CD4-positive, alpha-beta memory T cell (primary cell): ENCODE data around the gene ZNF397. TPM values are rescaled to one million over a fixed set of nuclear protein-coding genes. Genes with fewer than 3 reads are reported as not detected.

Experiments
- CTCF ChIA-PET: fragments of 350-600 bp; sonication (Branson Sonifier 250); formaldehyde crosslinking; loops from one replicate; lab custom pipeline; 2021; ENCODE audit warnings: inconsistent platforms; ENCODE audit not compliant: partially characterized antibody; lab: Charles Lee
- POLR2A ChIA-PET: fragments of 350-600 bp; sonication (Branson Sonifier 250); formaldehyde crosslinking; loops from one replicate; lab custom pipeline; 2021; ENCODE audit not compliant: partially characterized antibody; lab: Charles Lee
- DNase-seq, 5 donors: peaks; one replicate each; pipeline versions ENCODE4 v3.0.0 to v3.0.0-alpha.2; 2020 to 2022; ENCODE audit warnings: mixed read lengths in 1 of 5
- H3K27ac ChIP-seq: one replicate; pipeline ENCODE4 v1.7.0; 2013; ENCODE audit warnings: low read depth, low read length
- H3K27me3 ChIP-seq: 2 replicates; pipeline ENCODE4 v1.7.0; 2013; ENCODE audit warnings: mild to moderate bottlenecking, low read length, moderate library complexity; ENCODE audit not compliant: insufficient read depth
- H3K36me3 ChIP-seq: 2 replicates; pipeline ENCODE4 v1.7.0; 2013; ENCODE audit warnings: mild to moderate bottlenecking, low read length, moderate library complexity; ENCODE audit not compliant: insufficient read depth
- H3K4me1 ChIP-seq: 2 replicates; pipeline ENCODE4 v1.7.0; 2013; ENCODE audit warnings: mild to moderate bottlenecking, low read length, moderate library complexity; ENCODE audit not compliant: insufficient read depth
- H3K4me3 ChIP-seq, 2 donors: one replicate each; pipeline ENCODE4 v1.7.0; 2013; ENCODE audit warnings: low read length in 2 of 2, mild to moderate bottlenecking in 1 of 2
- H3K9me3 ChIP-seq, 2 donors: one replicate each; pipeline ENCODE4 v1.7.0; 2013; ENCODE audit warnings: low read length in 2 of 2, control low read depth in 1 of 2; ENCODE audit not compliant: control insufficient read depth in 1 of 2
- H3K27ac Mint-ChIP-seq, 7 donors: one replicate each; pipeline ENCODE4 v1.8.0; 2020 to 2021; ENCODE audit warnings: mixed read lengths in 7 of 7, mild to moderate bottlenecking in 6 of 7, inconsistent platforms in 3 of 7, moderate library complexity in 3 of 7
- H3K27me3 Mint-ChIP-seq, 2 donors: one replicate each; pipeline ENCODE4 v1.8.0; 2020 to 2021; ENCODE audit warnings: mixed read lengths in 2 of 2
- H3K36me3 Mint-ChIP-seq, 2 donors: one replicate each; pipeline ENCODE4 v1.8.0; 2020 to 2021; ENCODE audit warnings: mixed read lengths in 2 of 2, inconsistent platforms in 1 of 2, mild to moderate bottlenecking in 1 of 2
- H3K4me1 Mint-ChIP-seq, 4 donors: one replicate each; pipeline ENCODE4 v1.8.0; 2020 to 2021; ENCODE audit warnings: mixed read lengths in 4 of 4, mild to moderate bottlenecking in 1 of 4
- H3K4me3 Mint-ChIP-seq, 8 donors: one replicate each; pipeline ENCODE4 v1.8.0; 2020 to 2021; ENCODE audit warnings: mixed read lengths in 8 of 8, mild to moderate bottlenecking in 7 of 8, moderate library complexity in 6 of 8, inconsistent platforms in 3 of 8
- H3K9me3 Mint-ChIP-seq, 8 donors: one replicate each; pipeline ENCODE4 v1.8.0; 2020 to 2021; ENCODE audit warnings: mixed read lengths in 8 of 8, mild to moderate bottlenecking in 5 of 8, inconsistent platforms in 3 of 8, moderate library complexity in 1 of 8
- intact Hi-C: fragments of 100-400 bp; cut with micrococcal nuclease; formaldehyde crosslinking; loops from one replicate; pipeline ENCODE4 v1.15.1; 2023
- polyA plus RNA-seq, 2 donors: library from polyadenylated mRNA; unstranded; fragments of 300-500 nt; fragmentation: Illumina TruSeq; gene quantifications; one replicate each; pipeline ENCODE4 v1.2.3, GENCODE V29; 2021
- total RNA-seq, 2 experiments: library from RNA; stranded (reverse); gene quantifications; one replicate each; pipeline ENCODE4 v1.2.3, GENCODE V29; 2021

Gene ZNF397
- total and polyA plus RNA-seq, 4 experiments from 2014 or later: 4.6 to 58.5 (median 31.8) TPM

DNA sequence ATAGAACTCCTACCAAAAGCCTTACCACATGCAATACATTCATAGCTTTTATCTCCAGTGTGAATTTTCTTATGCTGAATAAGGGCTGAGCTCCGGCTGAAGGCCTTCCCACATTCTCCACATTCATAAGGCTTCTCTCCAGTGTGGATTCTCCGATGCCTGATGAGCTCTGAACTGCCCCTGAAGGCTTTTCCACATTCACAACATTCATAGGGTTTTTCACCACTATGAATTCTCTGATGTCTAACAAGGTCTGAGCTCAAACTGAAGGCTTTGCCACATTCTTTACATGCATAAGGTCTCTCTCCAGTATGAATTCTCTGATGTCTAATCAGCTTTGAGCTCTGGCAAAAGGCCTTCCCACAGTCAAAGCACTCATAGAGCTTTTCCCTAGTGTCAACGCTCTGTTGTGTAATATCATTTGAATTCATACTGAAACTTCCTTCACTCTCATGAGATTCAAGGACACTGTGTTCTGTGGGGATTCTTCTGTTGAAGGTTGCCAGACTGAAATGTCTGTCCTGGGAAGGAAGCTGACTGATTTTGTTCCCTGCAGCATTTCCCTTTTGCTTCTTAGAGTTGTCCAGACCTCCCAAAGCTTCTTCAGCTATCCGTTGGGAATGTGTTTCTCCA lies 12.9 kb downstream of the ZNF397 start:
- Histone ChIP-seq H3K27me3 (no peaks in the 10 kb centered on the region), H3K36me3 (peaks cover 7% of the 10 kb centered on the region), H3K4me3 (no peak overlapping the region), H3K9me3 (peaks cover 0 to 4% of the 10 kb centered on the region in 2 donors), H3K4me1 (no peaks in the 10 kb centered on the region), H3K27ac (no peak overlapping the region)
- peaks cover 0 to 28% (median 18%) of the 10 kb centered on the region in 8 donors for H3K9me3 Mint-ChIP-seq
- DNase-seq: no peak
- H3K36me3 Mint-ChIP-seq: peaks cover 61 to 78% of the 10 kb centered on the region in 2 donors
- no peaks in the 10 kb centered on the region for H3K27me3 Mint-ChIP-seq
- ChIA-PET CTCF (no interaction called here), POLR2A (interaction anchor here (0.7 to 1.3 kb wide), 2 partner anchors 12 to 14 kb away, joined by 3 to 5 read pairs; no protein-coding TSS in a partner anchor)
- H3K4me3 Mint-ChIP-seq: no peak overlapping the region
- intact Hi-C loops: no loop called here
- H3K27ac Mint-ChIP-seq: peak overlapping the region in 1 of 7 donors; percentile 22
- H3K4me1 Mint-ChIP-seq: no peaks in the 10 kb centered on the region

DNA sequence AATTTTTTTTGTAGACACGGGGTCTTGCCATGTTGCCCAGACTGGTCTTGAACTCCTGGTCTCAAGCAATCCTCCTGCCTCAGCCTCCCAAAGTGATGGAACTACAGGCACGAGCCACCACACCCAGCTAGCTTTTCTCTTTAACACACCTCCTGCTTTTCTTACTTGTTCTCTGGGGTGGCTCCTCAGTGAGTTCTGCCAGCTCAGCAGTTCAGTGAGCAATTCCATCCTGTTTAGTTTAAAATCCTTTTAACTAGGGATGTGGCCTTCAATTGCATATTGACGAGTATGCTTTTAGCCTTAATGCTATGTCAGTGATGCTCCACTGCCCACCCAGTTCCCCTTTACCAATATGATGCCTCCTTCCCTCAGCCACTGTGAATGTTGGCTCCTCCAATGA lies 16.1 kb downstream of the ZNF397 start:
- Histone ChIP-seq H3K4me3 (no peak overlapping the region), H3K36me3 (no peaks in the 10 kb centered on the region), H3K9me3 (peaks cover 0 to 4% of the 10 kb centered on the region in 2 donors), H3K27me3 (no peaks in the 10 kb centered on the region), H3K4me1 (no peaks in the 10 kb centered on the region), H3K27ac (no peak overlapping the region)
- Mint-ChIP-seq H3K36me3 (peaks cover 47 to 59% of the 10 kb centered on the region in 2 donors), H3K27me3 (no peaks in the 10 kb centered on the region), H3K4me1 (no peaks in the 10 kb centered on the region), H3K9me3 (peaks cover 0 to 28% (median 18%) of the 10 kb centered on the region in 8 donors), H3K27ac (peak overlapping the region in 1 of 7 donors; percentile 36), H3K4me3 (no peak overlapping the region)
- intact Hi-C loops: no loop called here
- POLR2A ChIA-PET: no interaction called here
- CTCF ChIA-PET: no interaction called here
- DNase-seq: no peak

DNA sequence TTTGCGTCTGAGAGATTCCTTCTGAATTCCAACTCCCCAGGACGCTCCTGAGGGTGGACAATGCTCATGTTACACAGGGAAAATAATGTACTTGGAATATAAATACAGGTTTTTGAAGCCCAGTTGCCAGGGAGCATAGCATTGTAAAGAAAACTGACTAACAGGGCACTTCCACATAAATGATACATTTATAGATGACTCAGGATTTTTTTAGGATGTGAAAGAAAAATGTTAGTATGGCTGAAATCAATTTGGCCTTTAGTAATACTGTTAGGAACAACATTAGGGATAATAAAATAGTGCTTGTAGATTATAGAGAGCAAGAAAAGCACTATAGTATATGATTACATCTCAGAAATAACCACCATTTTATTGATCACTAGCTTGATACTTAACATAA lies 23.6 kb downstream of the ZNF397 start:
- Mint-ChIP-seq H3K4me3 (no peak overlapping the region), H3K27ac (peak overlapping the region in 3 of 7 donors; percentile 31 to 66 (median 31)), H3K9me3 (peaks cover 0 to 3% (median 0%) of the 10 kb centered on the region in 8 donors), H3K27me3 (no peaks in the 10 kb centered on the region), H3K36me3 (peaks cover 2 to 19% of the 10 kb centered on the region in 2 donors), H3K4me1 (peaks cover 17 to 30% (median 25%) of the 10 kb centered on the region in 4 donors)
- Histone ChIP-seq H3K9me3 (no peaks in the 10 kb centered on the region), H3K27me3 (no peaks in the 10 kb centered on the region), H3K36me3 (no peaks in the 10 kb centered on the region), H3K27ac (no peak overlapping the region), H3K4me3 (no peak overlapping the region), H3K4me1 (peaks cover 10% of the 10 kb centered on the region)
- POLR2A ChIA-PET: interaction anchor here (1.1 kb wide), 1 partner anchor 80 kb away, joined by 4 read pairs; the partner anchor contains the start of gene ZNF24
- no peak for DNase-seq
- intact Hi-C loops: no loop called here
- CTCF ChIA-PET: interaction anchor here (5.0 kb wide), 1 partner anchor 33 kb away, joined by 21 read pairs; no protein-coding TSS in a partner anchor

DNA sequence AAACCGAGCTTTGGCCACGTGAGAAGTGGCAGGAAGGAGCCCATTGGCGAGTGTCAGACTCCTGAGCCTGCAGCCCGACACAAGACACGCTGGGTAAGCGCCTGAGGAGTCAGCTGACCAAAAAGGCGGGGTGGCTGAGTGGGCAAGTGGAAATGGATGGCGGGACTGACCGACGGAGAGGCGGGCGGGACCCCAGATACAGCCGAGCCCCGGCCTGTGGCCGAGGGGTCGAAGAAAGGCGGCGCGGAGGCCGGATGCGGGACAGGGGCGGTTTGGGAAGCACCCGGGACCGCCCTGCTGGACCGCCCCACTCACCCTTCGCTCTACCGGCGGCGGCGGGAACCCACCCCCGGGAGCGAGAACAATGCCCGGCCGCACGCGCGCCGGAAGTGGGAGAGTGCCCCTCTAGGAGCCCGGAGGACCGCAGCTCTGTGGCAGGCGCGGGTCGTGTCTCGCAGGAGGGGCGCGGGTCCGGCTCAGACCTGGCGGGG lies 26.4 kb downstream of the ZNF397 start:
- H3K4me1 Mint-ChIP-seq: peaks cover 17 to 30% (median 25%) of the 10 kb centered on the region in 4 donors
- ChIA-PET POLR2A (interaction anchor here (0.6 to 4.2 kb wide), 14 partner anchors 10 to 696 kb away, joined by 3 to 59 read pairs (median 6); partner anchors contain the start of genes INO80C, ZNF24, ZNF396 and ZNF397), CTCF (interaction anchor here (1.2 to 5.0 kb wide), 6 partner anchors 22 to 240 kb away, joined by 3 to 21 read pairs (median 5); partner anchors contain the start of genes INO80C, ZNF397 and ZSCAN30)
- intact Hi-C loops: loop anchor here (1.0 kb wide), 3 partner anchors 23 to 77 kb away; partner anchors contain the start of genes ZNF24 and ZSCAN30
- peaks cover 0 to 8% of the 10 kb centered on the region in 2 donors for H3K36me3 Mint-ChIP-seq
- DNase-seq: peak; percentile 49 to 69 (median 51)
- H3K27ac Mint-ChIP-seq: peak overlapping the region; percentile 83 to 98 (median 96)
- Histone ChIP-seq H3K4me1 (peaks cover 10% of the 10 kb centered on the region), H3K27ac (peak overlapping the region; percentile 62), H3K9me3 (no peaks in the 10 kb centered on the region), H3K27me3 (no peaks in the 10 kb centered on the region), H3K36me3 (no peaks in the 10 kb centered on the region), H3K4me3 (peak overlapping the region; percentile 23 to 78)
- H3K27me3 Mint-ChIP-seq: no peaks in the 10 kb centered on the region
- H3K9me3 Mint-ChIP-seq: peaks cover 0 to 3% (median 0%) of the 10 kb centered on the region in 8 donors
- H3K4me3 Mint-ChIP-seq: peak overlapping the region; percentile 93 to 99 (median 96)

DNA sequence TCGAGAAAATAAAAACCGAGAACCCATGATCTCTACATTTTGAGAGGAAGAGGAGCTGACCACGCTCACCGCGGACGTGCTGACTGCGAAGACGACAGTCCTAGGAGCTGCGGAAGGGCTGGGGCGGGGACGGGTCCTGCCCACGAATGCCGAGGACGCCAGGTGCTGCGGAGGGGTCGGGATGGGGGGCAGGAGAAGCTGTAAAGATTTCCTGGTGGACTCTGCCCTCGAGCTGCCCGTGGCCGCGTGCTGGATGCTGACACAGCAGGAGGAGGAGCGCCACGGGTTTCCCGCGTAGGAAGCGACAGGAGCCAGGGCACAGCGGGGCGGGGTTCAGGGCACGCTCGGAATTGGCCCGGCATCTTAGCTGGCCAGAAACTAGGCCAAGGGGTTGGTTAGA lies 27.0 kb downstream of the ZNF397 start:
- Mint-ChIP-seq H3K4me3 (peak overlapping the region; percentile 93 to 99 (median 96)), H3K4me1 (peaks cover 17 to 30% (median 25%) of the 10 kb centered on the region in 4 donors), H3K27me3 (no peaks in the 10 kb centered on the region), H3K9me3 (peaks cover 0 to 3% (median 0%) of the 10 kb centered on the region in 8 donors), H3K36me3 (peaks cover 0 to 5% of the 10 kb centered on the region in 2 donors), H3K27ac (peak overlapping the region; percentile 43 to 98 (median 86))
- H3K36me3 ChIP-seq: no peaks in the 10 kb centered on the region
- POLR2A ChIA-PET: interaction anchor here (1.0 to 4.2 kb wide), 9 partner anchors 14 to 314 kb away, joined by 5 to 59 read pairs (median 8); partner anchors contain the start of genes INO80C, ZNF24, ZNF396 and ZNF397
- H3K9me3 ChIP-seq: no peaks in the 10 kb centered on the region
- intact Hi-C loops: loop anchor here (1.0 kb wide), 3 partner anchors 22 to 76 kb away; partner anchors contain the start of genes ZNF24 and ZSCAN30
- no peak overlapping the region for H3K27ac ChIP-seq
- CTCF ChIA-PET: interaction anchor here (0.7 to 5.0 kb wide), 6 partner anchors 21 to 241 kb away, joined by 3 to 21 read pairs (median 5); partner anchors contain the start of genes ZNF397 and ZSCAN30
- H3K4me3 ChIP-seq: peak overlapping the region; percentile 24 to 71
- DNase-seq: peak in 3 of 5 donors; percentile 5 to 42 (median 17)
- peaks cover 10% of the 10 kb centered on the region for H3K4me1 ChIP-seq
- H3K27me3 ChIP-seq: no peaks in the 10 kb centered on the region

DNA sequence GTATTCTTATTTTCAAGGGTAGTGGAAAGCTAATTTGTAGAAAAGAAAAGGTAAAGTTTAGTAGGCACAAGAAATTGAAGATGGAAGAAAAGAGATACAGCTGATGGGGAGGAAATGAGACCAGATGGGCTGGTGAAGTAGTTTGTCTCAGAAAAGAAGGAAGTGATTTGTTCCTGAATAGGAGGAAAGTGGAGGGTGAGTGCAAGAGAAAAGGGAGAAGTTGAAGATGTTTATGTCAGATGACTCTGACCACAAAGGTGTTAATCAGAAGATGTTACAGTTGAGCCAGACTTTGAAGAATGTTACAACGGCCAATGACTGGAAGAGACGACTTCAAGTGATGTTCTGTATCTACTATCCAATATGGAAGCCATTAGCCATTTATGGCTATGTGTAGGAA lies 28.0 kb downstream of the ZNF397 start:
- POLR2A ChIA-PET: interaction anchor here (0.7 to 4.2 kb wide), 4 partner anchors 13 to 313 kb away, joined by 3 to 59 read pairs (median 4); partner anchors contain the start of genes ZNF397 and ZSCAN30
- peaks cover 17 to 30% (median 25%) of the 10 kb centered on the region in 4 donors for H3K4me1 Mint-ChIP-seq
- CTCF ChIA-PET: interaction anchor here (1.1 to 5.0 kb wide), 5 partner anchors 10 to 87 kb away, joined by 3 to 21 read pairs (median 7); partner anchors contain the start of gene ZSCAN30
- peaks cover 0 to 3% (median 0%) of the 10 kb centered on the region in 8 donors for H3K9me3 Mint-ChIP-seq
- H3K36me3 ChIP-seq: no peaks in the 10 kb centered on the region
- H3K27ac Mint-ChIP-seq: peak overlapping the region in 4 of 7 donors; percentile 3 to 44 (median 33)
- H3K4me1 ChIP-seq: peaks cover 10% of the 10 kb centered on the region
- no peak overlapping the region for H3K4me3 ChIP-seq
- H3K36me3 Mint-ChIP-seq: peaks cover 4% of the 10 kb centered on the region in 2 donors
- peak overlapping the region in 5 of 8 donors; percentile 2 to 99 (median 95) for H3K4me3 Mint-ChIP-seq
- H3K27ac ChIP-seq: no peak overlapping the region
- no peak for DNase-seq
- no peaks in the 10 kb centered on the region for H3K27me3 Mint-ChIP-seq
- H3K27me3 ChIP-seq: no peaks in the 10 kb centered on the region
- H3K9me3 ChIP-seq: no peaks in the 10 kb centered on the region
- intact Hi-C loops: no loop called here
